ENCODE data around the gene CA12. TPM values are rescaled to one million over a fixed set of nuclear protein-coding genes. Genes with fewer than 3 reads are reported as not detected.

Gene CA12
- total and polyA plus RNA-seq, 2 donors (not counting 3 experiments of a cell fraction or from before 2014, with no cell fraction given), result 1.1 to 5.9 TPM

DNA sequence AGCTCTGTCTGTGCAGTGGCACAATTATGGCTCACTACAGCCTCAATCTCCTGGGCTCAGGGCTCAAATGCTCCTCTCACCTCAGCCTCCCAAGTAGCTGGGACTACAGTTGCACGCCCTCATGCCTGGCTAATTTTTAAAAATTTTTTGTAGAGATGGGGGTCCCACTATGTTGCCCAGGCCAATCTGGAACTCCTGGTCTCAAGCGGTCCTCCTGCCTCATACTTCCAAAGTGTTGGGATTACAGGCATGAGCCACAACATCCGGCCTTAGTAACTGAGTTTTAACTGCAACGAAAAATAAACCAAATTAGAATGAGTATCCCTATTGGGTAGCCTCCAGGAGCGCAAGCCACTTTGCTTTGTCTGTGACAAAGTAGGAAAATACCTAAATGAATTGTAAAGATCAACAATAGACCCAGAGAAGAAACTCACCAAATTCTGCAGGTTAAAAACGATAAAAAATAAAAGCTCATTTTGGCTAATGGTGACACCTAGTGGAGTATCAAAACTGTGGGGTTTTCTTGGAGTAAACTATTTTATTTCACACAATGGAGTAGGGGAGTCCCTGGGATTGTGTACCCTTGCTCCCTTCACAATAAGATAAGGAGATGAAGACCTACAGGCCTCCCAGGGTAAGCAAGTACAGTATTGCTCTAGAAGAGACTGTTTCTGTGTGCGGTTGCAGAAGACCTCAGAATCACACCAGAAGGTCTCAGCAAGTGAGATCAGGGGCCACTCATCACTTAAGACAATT, 21.0 kb upstream of the CA12 start:
- intact Hi-C loops (cut with micrococcal nuclease) (loop anchor here (1.0 to 5.0 kb wide), 8 partner anchors 60 to 620 kb away; no protein-coding TSS in a partner anchor), dilution Hi-C loops (cut with MboI; ENCODE audit: extremely low pct_ligation_motif_present, low sequenced_read_pairs) (no loop called here)

More for the DNA sequence above, 21.0 kb upstream of the CA12 start:
- Histone ChIP-seq H2AFZ (ENCODE audit: low read depth, low read length) (peak overlapping the region; percentile 78), H3K36me3 (ENCODE audit: control insufficient read depth in 2 of 2, extremely low read depth in 1 of 2, insufficient read depth in 2 of 2, low read length in 2 of 2) (no peaks in the 10 kb centered on the region), H3K79me2 (ENCODE audit: control insufficient read depth, insufficient read depth, low read length) (no peaks in the 10 kb centered on the region), H3K27me3 (ENCODE audit: control insufficient read depth in 2 of 2, insufficient read depth in 2 of 2, low read length in 2 of 2) (no peaks in the 10 kb centered on the region), H4K20me1 (replicated peaks; ENCODE audit: control insufficient read depth, extremely low read depth, insufficient read depth, low read length) (no peaks in the 10 kb centered on the region), H3K9ac (replicated peaks; ENCODE audit: extremely low read depth, insufficient read depth, low read length) (no peak overlapping the region), H3K4me2 (ENCODE audit: insufficient read depth, low read length) (no peak overlapping the region), H3K4me3 (replicated peaks in 1 of 3; ENCODE audit: insufficient read depth in 1 of 3, low read depth in 1 of 3, low read length in 3 of 3) (no peak overlapping the region), H3K4me1 (ENCODE audit: control insufficient read depth, extremely low read depth, insufficient read depth, low read length) (peaks cover 17% of the 10 kb centered on the region), H3K27ac (ENCODE audit: insufficient read depth, low read depth, low read length) (no peak overlapping the region), H3K9me1 (replicated peaks; ENCODE audit: control insufficient read depth, extremely low read depth, insufficient read depth, low read length) (no peaks in the 10 kb centered on the region), H3K9me3 (replicated peaks; ENCODE audit: control insufficient read depth, insufficient read depth, low read length) (no peaks in the 10 kb centered on the region)
- ChIA-PET POLR2A (interaction anchor here (1.5 kb wide), 1 partner anchor 111 kb away, joined by 4 read pairs; no protein-coding TSS in a partner anchor), CTCF (interaction anchor here (0.6 to 3.7 kb wide), 48 partner anchors 8 to 620 kb away, joined by 3 to 166 read pairs (median 4); partner anchors contain the start of genes CA12 and RPS27L)
- no peak for FAIRE-seq
- peak; percentile 67 for DNase-seq (ENCODE audit: low read depth, low spot score)
- no peak for TF ChIP-seq EZH2 (IDR thresholded peaks at IDR 0.05; ENCODE audit: borderline replicate concordance, low read depth, low read length, severe bottlenecking)
- TF ChIP-seq, protein P1, sequence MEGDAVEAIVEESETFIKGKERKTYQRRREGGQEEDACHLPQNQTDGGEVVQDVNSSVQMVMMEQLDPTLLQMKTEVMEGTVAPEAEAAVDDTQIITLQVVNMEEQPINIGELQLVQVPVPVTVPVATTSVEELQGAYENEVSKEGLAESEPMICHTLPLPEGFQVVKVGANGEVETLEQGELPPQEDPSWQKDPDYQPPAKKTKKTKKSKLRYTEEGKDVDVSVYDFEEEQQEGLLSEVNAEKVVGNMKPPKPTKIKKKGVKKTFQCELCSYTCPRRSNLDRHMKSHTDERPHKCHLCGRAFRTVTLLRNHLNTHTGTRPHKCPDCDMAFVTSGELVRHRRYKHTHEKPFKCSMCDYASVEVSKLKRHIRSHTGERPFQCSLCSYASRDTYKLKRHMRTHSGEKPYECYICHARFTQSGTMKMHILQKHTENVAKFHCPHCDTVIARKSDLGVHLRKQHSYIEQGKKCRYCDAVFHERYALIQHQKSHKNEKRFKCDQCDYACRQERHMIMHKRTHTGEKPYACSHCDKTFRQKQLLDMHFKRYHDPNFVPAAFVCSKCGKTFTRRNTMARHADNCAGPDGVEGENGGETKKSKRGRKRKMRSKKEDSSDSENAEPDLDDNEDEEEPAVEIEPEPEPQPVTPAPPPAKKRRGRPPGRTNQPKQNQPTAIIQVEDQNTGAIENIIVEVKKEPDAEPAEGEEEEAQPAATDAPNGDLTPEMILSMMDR (IDR thresholded peaks at IDR 0.05; ENCODE audit: extremely low read depth in 1 of 2, insufficient read depth in 1 of 2, low read depth in 1 of 2, low read length in 2 of 2), result peak; percentile 43 to 48
- no TSS peak for BruUV-seq (replicated peaks)

Measured in endothelial cell of umbilical vein (primary cell).